Stimulated activated CD4-positive, alpha-beta T cell treated with anti-CD3 and anti-CD28 coated beads, Interleukin-2, amount 100 ng/mL, for 48 hours (primary cell): Measurements from ENCODE around the gene KCTD15.
"Not testable (repeated sequence)": the region's sequence is repeated elsewhere in the genome, so short reads cannot be mapped to it uniquely, and the experiment has no call there.

Experiments used
- DNase-seq, 2 donors: peaks; one replicate each; pipeline ENCODE4 v3.0.0-alpha.2; 2020

Gene KCTD15

DNA sequence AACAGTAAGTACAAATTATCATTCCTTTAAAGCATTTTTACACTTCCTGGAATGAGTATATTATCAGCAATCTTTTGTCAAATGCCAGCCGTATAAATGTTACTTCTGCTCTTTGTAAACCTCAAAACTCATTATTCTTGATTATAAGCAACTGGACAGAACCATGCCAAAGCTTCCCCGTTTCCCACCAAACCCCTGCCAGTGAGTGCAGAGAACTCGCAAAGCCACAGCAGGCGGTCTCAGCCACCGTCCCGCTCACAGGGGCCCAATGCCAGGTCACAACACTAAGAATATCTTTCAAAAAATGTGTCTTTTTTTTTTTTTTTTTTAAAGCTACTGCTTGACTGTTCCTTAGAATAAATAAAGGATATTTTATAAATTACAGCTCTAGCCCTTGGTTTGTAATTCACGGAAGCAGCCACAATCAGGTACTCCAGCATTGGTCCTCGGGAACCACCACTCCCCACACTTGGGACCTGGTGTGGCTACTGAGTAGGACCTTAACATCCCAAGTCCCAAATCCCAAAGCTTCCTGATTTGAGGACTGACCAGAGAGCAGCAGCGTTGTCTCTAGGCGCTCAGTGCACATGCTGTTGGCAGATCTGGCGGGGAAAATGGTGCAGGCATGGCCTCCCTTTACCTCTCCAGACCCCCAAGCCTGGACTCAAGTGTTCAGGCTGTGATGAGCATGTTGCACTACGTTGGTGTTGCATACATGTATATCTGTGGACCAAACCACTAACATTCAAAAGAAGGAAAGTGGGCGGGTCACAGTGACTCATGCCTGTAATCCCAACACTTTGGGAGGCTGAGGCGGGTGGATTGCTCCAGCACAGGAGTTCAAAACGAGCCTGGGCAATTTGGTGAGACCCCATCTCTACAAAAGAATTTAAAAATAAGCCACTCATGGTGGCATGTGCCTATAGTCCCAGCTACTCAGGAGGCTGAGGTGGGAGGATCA is 19.0 kb downstream of the KCTD15 start:
- DNase-seq, result no peak

DNA sequence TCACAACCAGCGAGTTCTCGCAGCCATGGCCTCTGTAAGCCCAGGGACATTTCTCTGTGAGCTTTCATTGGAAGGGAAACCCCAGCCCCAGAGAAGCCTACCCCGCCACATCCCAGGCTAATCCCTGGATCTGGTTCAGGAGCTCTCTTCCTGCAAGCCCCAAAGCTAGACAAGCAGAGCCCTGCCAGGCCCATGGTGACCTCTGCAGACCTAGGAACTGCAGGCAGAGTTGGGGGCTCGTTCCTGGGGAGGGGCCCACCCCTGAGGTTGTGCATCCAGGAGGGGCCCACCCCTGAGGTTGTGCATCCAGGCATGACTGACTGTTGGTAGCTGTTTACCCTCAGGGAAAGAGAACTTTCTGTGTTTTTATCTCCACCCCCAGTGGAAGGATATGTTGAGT is 21.7 kb downstream of the KCTD15 start:
- DNase-seq, result no peak

DNA sequence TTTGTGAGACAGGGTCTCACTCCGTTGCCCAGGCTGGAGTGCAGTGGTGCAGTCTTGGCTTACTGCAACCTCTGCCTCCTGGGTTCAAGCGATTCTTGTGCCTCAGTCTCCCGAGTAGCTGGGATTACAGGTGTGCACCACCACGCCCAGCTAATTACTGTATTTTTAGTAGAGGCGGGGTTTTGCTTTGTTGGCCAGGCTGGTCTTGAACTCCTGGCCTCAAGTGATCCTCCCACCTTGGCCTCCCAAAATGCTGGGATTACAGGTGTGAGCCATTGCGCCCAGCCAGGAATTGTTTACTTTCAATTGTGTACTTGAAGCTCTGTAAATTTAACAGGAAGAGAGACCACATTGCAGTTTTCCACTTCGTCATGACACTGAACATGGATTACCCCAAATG is 22.4 kb downstream of the KCTD15 start:
- not testable (repeated sequence) for DNase-seq

DNA sequence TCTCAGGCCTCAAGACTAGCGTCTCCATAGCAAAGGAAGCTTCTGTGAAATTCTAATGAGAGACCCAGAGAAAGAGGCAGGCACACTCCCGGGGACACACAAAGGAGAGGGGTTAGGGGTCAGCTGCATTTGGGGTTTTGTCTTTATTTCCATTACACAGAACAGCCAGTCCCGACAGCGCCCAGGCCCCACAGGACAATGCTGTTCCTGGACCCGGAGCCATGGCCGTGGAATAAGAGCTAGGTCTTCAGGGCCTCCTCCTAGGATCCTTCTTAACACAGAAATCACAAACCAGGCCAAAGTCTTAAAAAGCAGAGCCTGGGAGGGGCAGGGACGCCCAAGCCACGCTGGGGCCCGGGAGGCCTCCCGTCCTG is 22.8 kb downstream of the KCTD15 start:
- DNase-seq, result no peak

- DNase-seq, result peak; percentile 60 to 63
Observed at GRCh38 chr19:33819880-33820781, 23.5 kb downstream of the KCTD15 start.

GRCh38 chr19:33821871-33822270 is 25.2 kb downstream of the KCTD15 start:
- DNase-seq, result no peak

DNA sequence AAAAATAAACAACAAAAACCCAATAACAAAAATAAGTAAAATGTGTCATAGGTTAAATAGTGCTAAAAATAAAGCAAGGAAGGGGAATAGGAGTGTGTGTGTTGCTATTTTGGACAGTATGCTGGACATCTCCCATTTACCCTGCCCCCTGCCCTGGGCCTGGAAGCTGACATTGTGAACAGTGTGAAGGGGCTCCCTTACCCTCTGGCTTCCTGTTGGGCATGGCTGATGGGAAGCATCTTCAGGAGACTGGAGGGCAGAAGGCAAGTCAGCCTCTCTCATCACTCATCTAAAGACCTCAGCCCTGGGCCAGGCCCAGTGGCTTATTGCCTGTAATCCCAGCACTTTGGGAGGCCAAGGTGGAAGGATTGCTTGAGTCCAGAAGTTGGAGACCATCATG is 26.7 kb downstream of the KCTD15 start:
- DNase-seq, result no peak

DNA sequence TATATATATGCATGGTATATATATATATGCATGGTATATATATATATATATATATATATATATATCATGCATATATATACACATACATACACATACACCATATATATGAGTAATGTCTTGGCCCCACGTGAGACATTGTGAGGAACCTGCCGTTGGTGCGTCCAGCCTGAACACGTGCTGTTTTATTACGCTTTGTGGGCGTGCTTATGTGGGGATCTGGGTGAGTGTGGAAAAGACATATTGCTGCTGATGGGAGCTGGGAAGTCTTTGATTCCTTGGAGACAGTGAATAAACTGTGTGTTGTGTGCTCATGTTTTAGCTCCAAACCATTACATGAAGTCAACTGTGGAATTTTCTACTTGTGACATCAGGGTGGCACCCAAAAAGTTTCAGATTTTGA is 28.9 kb downstream of the KCTD15 start:
- no peak for DNase-seq

GRCh38 chr19:33826521-33826920 is 29.9 kb downstream of the KCTD15 start:
- no peak for DNase-seq

DNA sequence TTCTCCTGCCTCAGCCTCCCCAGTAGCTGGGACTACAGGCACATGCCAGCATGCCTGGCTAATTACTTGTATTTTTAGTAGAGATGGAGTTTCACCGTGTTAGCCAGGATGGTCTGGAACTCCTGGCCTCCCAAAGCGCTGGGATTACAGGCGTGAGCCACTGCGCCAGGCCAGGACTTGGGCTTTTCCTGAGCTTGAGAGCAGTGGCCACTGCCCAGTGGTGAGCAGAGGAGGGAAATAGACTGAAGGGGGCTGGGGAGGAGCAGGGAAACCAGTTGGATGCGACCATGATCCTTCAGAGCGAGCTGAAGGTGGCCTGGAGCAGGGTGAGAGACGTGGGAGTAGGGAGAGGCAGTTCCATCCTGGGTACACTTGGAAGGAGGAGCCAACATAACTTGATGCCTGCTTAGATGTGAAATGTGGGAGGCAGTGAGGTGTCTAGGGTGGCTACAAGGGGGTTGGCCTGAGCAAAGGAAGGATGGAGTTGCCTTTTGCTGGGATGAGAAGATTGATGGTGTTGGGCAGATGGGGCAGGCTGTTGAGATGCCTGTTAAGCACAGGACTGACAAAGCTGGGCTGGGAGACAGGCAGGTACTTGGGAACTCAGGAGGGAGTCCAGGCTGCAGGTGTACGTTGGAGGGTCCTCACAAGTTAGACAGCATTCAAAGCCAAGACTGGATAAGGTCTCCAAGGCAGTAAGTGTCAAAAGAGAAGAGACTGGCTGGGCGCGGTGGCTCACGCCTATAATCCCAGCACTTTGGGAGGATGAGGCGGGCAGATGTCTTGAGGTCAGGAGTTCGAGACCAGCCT is 31.8 kb downstream of the KCTD15 start:
- DNase-seq, result no peak

- no peak for DNase-seq
Observed at GRCh38 chr19:33830264-33830663, 33.6 kb downstream of the KCTD15 start.

DNA sequence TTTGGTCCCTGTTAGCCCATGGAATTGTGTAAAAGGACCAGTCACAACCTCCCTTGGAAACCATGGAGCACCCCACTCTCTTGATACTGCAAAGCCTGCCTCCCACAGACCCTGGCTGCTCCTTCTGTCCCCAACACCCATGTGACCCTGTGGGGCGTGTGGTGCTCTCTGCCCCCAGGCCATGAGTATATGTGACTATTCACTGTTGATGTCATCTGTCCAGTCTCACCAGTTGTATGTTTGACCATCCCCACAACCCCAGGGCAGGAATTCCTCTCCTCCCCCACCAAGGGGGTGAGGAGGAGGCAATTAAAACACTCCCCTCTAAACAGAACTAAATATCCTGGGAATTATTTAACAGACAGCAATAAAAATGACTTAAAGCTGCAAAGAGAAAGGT is 35.2 kb downstream of the KCTD15 start:
- no peak for DNase-seq

DNA sequence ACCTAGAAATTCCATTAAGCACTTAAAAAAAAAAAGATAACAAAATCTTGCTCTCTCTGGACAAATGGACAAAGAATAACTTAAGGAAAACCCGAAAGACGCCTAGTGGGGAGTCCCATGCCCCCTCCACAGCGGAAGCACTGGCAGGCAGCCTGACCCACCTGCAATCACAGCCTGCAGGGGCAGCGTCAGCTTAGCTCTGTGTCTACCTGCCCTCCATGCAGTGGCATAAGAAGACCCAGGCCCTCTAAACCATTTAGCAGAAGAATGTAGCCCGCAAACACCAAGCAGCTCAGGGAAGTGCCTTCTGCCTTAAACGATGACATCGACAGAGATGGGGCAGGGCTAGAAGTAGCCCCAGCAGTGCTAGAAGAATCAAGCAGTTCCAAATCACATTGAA is 36.0 kb downstream of the KCTD15 start:
- DNase-seq, result no peak

DNA sequence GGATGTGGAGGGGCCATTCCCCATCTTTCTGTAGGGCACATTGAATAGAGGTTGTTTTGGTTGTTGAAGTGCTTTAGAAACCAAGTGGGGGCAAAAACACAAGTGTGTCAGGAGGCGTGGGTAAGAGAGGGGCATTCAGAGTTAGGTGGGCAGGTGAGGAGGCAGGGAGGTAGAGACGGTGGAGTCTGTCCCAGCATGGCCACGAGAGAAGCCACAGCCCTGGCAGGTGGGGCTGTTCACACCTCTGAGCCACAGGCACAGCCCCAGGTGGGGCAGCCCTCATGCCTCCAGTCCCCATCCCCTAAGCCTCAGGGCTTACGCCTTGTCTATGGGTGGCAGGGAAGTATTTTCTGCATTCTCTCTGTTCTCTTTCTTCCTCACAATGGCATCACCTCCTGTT is 43.7 kb downstream of the KCTD15 start:
- DNase-seq, result no peak

DNA sequence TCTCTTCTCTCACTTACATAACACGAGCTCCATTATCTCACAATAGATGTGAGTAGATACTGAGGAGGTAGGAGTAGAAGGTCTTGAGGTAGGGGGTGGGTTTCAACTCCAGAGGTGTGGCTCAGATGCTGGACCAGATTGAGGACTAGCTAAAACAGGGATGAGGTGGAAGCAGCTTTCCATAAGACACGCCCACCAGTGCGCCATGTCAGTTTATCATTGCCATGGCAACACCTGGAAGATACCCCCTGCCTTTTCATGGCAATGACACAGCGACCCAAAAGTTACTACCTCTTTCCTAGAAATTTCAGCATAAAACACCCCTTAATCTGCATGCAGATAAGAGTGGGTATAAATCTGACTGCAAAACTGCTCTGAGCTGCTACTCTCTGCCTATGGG is 44.1 kb downstream of the KCTD15 start:
- DNase-seq, result no peak

- DNase-seq, result no peak
Observed at GRCh38 chr19:33841685-33842084, 45.0 kb downstream of the KCTD15 start.

- DNase-seq, result no peak
Observed at GRCh38 chr19:33844478-33844877, 47.8 kb downstream of the KCTD15 start.

DNA sequence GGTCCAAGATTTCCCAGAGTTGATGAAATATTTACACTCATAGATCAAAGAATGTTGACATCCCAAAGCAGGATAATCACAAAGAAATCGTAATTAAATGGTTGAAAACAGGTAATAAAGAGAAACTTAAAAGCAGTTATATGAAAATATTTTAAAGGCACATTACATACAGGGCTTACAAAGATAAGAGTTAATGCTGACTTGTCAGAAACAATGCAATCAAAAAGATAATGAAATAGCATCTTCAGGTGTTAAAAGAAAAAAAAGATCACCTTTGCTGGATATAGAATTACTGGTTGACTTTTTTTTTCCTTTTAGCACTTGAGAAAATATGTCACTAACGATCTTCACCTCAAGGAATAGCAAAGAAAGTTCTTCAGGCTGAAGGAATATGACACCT is 48.8 kb downstream of the KCTD15 start:
- no peak for DNase-seq

DNA sequence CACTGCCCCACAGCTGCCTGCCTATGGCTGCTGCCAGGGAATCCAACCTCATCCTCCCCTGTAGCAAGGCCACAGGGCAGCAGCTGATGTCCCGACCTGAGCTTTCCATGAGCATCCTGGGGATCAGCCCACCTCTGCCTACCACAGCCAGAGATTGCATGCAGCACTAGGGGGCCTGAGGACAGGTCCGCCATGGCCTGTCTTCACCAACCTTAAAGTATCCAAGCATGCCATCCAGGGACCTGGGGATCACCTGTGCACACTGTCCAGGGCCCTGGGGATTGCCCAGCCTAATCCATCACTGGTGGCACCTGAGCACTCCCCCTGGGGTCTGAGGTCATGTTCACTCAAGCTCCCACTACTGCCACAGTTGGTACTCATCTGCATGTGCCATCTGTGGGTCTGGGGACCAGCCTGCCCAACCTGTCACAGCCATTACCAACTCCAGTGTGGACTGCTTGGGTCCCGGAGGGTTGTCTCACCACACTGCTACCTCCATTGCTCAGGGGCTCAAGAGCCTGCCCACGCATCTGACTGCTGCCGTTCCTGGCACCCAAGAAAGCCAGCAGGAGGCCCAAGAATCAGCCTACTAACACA is 53.0 kb downstream of the KCTD15 start:
- no peak for DNase-seq

DNA sequence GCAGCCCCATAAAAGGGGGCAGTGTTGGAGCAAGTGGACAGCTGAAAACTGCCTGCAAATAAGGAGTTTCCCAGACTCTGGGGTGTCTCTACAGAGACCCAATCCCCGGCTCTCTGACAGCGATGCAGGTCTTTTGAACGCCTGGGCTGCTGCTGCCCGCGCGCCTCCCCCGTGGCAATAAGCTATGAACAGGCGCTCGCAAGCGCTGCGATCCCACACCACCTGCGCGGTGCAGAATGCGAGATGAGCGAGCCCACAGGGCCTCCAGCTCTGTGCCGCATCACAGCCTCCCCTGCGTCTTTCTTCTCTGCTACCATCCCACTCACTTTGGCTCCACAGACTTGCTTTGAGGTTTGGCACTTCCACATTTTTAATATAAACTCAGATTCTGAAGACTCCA is 62.3 kb downstream of the KCTD15 start:
- DNase-seq, result no peak

- DNase-seq, result no peak
Observed at GRCh38 chr19:33860312-33861090, 63.8 kb downstream of the KCTD15 start.

DNA sequence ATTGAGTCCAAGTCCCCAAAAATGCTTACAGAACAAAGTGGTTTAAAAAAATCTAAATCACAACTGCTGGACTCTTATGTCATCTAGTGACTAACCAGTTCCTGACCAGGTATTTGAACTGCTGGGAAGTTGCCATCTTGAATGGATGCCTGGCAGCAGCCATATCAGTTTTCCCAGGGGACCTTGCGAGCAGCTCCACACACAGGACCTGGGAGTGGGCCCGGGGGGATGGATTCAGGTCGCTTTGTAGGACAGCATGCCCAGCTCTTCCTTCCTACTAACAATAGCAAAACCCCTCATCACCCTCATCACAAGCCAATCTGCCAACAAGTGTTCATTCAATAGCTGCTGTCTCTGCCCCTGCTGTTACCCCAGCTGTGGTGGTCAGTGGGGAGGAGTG is 65.3 kb downstream of the KCTD15 start:
- no peak for DNase-seq
